COR-L47 (cell line): ENCODE measurements around the gene ACTN1.

Experiments used
- DNase-seq: peaks from one replicate; lab custom pipeline; 2025; lab: John Stamatoyannopoulos, UW

The ACTN1 gene

DNA sequence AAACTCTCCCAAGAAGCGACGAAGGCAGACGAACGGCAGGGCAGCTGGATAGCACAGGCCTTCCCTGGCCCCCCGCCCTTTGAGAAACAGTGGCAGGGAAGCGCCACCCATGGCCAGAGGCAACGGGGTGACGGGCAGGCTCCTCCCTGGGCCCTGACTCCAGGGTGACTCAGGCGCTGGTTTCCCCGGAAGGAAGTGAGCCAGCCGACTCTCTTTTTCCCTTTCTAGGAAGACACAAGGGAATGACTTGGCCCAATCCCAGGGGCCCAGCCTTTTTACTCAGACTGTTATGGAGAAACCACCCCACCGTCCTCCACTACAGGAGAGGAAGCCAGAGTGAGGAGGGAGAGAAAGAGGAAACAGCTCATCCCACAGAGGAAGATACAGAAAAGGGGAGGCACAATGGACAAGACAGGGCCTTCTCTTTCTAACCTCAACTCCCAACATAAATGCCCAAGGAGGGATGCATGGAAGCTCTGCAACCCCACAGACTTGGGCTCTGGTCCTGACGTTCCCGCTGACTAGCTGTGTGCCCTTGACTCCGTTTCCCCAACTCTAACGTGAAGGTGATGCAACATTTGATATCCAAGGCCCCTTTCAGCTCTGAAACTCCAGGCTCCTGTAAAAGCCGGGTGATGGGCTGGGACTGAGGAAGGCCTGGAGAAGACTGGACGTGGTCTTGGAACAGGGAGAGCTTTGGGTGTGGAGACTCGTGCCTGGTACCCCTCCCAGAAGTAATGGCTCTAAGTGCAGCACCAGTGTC lies 27.9 kb downstream of the ACTN1 start:
- DNase-seq, result no peak

DNA sequence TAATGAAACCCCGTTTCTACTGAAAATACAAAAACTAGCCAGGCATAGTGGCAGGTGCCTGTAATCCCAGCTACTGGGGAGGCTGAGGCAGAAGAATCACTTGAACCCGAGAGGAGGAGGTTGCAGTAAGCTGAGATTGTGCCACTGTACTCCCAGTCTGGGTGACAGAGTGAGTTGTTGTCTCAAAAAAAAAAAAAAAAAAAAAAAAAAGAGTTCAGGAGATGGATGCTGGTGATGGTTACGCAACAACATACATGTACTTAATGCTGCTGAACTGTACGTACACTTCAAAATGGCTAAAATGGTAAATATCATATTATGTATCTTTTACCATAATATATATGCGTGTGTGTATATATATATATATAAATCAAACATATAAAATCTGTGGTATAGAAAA lies 29.0 kb downstream of the ACTN1 start:
- DNase-seq, result no peak

DNA sequence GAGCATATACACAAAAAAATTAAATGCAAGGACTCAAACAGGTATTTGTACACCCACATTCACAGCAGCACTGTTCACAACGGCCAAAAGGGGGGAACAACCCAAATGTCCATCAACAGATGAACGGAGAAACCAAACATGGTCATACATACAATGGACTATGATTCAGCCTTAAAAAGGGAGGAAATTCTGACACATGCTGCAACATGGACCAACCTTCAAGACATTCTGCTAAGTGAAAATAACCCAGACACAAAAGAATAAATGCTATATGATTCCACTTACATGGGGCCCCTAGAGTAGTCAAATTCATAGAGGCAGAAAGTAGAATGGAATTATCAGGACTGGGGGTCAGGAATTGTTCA lies 29.5 kb downstream of the ACTN1 start:
- DNase-seq, result no peak

DNA sequence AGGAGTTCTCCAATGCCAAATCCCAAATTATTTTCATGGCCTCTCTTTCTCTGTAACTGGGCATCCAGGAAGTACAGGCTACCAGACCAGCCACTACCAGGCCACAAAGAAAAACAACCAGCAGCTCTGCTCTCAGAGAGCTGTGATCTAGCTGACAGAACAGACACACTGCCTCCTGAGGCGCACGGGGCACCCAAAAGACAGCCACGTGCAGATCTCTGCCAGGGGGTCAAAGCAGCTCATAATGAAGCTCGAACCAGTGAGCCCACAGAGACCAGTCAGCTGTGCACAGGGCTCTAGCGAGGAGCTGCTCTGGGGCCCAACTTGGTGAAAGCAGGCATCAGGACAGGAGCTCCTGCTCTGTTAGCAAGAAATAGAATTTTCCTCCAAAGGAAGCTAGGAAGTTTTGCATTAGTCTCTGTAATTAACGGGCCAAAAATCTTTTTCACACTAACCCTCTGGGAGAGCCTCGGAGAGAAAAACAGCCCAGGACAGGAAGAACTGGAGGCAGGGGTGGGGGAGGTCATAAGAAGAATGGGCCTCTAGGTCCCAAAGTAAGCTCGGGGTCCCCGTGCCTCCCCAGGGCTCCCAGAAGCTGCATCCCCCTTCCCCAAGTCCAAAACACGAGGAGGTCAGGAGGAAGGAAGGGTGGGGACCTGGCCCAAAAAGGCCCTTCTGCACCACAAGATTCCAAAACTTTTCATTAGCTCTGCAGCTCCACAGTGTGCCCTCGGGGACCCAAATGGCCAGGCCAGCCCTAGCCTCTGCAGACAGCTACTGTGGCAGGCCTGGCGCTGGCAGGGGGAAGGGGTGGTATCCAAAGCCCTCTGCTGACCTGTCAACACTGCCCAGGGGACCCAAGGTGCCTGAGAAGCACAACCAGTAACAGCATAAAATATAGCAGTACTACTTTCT lies 30.2 kb downstream of the ACTN1 start:
- DNase-seq, result no peak

GRCh38 chr14:68947802-68948201 lies 31.3 kb downstream of the ACTN1 start:
- no peak for DNase-seq

DNA sequence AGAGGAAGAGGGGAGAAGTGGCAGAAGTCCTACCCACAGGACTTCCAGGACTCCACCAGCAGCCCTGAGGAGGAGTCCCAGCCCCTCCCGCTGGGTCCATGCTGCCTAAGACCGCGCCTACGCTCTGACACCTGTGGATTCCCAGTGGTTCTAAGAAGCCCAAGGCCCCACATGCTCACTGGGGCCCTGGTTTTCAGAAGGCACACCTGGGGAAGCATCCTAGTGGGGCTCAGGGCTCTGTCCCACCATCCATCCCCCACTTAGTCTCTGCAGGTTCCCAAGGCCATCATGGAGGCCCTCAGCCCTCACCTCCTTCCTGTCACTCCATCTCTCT lies 32.6 kb downstream of the ACTN1 start:
- DNase-seq, result no peak

DNA sequence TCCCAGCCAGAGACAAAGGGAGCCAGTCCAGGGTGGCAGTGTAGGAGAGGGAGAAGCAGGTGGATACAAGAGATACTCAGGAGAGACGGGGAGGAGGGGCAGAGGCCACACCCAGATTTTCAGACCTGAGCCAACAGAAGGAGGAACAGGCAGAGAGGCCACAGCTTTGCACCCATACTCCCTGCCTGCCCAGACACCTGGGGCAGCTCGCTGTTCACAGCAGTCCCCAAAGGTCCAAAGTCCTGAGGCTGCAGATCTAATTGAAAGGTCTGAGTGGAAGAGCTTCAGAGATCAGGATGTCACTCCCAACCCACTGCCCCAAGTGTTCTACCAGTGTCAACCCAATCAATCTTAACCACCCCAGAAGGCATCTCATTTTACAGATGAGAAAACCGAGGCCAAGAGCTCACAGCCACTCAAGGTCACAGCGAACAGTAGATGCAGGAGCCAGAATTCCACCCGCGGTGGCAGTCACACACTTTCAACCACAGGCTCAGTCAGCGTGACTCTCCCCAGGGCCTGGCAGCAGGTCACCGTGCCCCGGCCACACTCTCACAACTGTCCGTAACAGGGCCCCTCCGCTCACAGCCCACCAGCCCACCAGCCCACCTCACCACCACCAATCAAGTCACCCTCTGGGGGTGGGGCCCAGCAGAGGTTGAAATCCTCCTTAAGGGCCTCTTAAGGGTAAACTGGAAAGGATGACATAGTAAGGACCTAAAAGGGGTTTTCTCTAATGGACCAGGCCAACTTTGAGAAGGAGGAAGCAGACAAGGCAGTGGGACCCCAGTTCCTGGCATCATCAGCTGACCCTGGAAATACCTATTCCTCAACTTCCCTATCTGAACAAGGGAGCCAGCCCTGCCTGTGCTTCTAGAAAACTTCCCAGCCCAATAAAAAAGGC lies 33.3 kb downstream of the ACTN1 start:
- no peak for DNase-seq

DNA sequence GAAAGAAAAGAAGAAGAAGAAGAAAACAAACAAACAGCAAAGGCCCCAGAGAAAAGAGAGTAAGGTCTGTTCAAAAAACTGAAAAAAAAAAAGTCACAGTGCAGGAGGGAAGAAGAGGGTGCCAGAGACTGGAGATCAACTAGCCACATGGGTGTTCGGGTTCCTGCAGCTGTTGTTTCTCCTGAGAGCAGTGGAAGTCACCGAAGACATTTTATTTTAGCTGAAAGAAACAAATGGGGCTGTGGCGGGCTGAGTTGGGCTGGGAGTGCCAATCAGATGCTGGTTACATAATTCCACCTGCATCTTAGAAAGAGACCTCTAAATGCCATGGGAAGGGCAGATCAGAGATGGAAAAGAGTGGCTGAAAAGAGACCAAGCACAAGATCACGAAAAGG lies 33.9 kb downstream of the ACTN1 start:
- DNase-seq, result no peak

DNA sequence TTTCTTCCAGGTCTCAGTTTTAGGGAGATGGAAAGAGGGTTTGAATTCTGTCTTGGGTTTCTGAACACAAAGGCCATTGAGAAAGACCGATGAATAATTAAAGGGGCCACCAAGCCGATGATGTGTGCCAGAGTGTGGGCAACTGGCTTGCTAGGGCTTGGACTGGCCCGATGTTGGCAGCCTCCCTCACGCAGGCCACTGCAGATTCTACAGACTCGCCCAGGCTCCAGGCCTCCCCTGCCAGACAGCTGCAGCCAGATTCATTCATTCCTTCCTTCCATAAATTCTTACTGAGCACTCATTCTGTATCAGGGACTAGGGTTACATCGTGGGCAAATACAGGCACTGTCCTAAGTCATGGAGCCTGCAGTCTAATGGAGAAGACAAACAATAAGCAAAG lies 34.9 kb downstream of the ACTN1 start:
- no peak for DNase-seq

DNA sequence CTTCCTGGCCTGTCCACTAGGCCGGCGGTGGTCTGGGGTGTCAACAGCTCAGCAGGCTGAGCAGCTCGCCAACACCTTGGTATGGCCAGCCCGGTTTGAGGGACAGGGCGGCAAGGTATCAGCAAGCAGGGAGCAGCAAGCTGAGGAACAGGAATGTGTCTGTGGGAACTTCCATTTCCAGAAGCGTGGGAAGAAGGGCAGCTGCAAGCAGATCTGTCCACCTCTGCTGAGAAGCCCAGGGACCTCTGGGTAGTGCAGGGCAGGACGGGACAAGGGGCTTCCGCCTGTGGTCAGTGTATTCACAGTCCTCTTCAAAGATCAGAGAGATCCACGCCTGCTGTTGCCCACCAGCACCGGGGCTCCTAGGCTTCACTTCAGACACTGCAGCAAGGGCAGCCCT lies 36.0 kb downstream of the ACTN1 start:
- no peak for DNase-seq

- DNase-seq, result no peak
These were observed 36.6 kb downstream of the ACTN1 start for GRCh38 chr14:68942296-68943035.

GRCh38 chr14:68941820-68942219 lies 37.3 kb downstream of the ACTN1 start:
- DNase-seq, result no peak

GRCh38 chr14:68940614-68941185 lies 38.4 kb downstream of the ACTN1 start:
- no peak for DNase-seq

DNA sequence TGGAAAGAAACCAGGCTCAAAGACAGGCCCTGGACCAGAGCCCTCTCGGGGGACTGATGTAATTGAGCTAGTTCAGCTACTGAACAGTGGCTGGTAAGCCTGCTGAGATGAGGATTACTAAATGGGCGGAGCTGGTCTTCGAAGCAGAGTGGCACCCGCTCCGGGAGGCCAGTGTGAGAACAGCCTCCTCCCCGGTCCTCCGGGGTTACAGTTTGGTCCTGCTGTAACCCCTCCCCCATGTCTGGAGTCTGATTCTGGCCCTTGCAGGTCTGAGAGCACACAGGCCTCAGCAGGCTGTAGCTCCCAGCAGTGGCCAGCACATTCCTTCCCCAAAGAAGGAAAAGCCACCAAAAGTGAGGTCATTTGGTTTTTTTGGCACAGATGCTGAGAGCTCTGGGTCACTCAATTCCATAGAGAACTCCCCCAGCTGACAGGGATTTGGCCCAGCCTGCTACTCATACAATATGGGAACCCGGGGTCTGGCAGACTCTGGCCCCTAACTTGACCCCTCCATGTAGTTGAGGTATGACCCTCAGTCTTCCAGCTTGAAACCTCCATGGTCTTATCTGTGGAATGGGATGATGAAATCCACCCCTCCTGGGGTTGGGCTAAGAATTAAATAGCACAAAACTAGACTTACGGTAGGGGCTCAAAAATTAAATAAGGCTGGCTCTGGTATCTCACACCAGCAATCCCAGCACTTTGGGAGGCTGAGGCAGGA lies 39.0 kb downstream of the ACTN1 start:
- DNase-seq, result no peak

DNA sequence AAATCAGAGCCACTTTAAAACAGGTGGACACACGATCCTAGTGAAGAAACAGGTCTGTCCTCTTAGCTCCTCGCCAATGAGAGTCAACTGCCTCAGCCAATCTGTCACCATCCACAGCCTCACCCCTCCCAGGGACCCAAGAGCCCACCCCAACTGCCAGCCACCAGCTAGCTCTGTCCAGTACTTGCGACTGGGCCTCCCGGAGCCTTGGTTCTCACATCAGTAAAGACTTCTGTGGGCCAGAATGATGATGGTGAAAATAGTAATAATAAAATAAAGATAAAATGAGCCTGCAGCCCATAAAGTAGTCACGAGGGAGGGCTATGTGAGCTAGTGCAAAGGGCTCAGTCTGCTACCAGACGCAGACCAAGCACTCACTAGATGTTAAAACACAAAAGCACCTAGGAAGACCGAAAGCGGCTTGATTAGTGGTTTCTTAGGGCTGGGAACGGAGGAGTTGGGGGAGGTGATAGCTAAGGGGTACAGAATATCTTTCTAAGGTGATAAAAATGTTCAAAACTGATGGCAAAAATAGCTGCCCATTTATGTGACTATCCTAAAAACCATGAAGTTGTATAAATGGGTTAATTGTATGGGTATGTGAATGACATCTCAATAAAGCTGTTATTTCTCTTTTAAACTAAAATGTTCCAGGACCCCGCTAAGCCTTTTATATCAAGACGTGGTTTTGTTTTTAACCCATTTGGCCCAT lies 39.8 kb downstream of the ACTN1 start:
- no peak for DNase-seq

DNA sequence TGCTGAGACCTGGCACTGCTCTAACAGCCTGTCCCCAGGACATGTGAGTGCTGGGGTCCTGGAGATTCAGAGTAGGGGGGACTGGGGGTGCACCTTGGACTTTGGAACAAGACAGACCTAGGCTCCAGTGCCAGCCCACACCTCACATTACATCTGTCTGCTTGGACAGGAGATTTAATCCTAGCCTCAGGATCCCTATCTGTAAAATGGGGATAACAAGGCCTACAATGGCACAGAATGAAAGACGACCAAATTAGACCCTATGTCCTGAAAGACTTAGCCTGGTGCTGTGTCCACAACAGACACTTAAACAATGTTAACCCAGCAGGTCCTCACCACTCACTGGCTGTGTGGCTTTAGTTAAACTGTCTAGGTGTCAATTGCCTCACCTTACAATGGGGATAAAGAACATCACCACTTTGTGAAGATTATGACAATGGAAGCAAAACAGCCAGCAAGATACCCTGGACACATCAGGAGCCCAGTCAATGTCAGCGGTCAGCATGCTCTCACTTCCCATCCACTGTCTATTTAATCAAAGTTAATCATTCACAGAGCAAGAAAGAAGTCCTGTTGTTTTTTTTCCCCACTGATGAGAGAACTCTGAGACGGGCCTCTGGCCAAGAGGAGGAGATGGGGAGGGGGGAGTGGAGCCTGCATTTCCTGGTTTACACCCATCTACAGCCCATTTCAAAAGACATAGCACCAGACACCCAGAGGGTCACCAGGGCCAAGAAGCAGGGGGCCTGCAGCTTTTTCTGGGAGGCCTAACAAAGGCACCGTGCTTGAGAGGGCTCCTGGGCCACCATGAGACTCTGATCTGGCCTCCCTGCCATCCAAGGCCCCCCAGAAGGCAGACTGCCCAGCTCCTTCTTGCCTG lies 40.6 kb downstream of the ACTN1 start:
- no peak for DNase-seq

DNA sequence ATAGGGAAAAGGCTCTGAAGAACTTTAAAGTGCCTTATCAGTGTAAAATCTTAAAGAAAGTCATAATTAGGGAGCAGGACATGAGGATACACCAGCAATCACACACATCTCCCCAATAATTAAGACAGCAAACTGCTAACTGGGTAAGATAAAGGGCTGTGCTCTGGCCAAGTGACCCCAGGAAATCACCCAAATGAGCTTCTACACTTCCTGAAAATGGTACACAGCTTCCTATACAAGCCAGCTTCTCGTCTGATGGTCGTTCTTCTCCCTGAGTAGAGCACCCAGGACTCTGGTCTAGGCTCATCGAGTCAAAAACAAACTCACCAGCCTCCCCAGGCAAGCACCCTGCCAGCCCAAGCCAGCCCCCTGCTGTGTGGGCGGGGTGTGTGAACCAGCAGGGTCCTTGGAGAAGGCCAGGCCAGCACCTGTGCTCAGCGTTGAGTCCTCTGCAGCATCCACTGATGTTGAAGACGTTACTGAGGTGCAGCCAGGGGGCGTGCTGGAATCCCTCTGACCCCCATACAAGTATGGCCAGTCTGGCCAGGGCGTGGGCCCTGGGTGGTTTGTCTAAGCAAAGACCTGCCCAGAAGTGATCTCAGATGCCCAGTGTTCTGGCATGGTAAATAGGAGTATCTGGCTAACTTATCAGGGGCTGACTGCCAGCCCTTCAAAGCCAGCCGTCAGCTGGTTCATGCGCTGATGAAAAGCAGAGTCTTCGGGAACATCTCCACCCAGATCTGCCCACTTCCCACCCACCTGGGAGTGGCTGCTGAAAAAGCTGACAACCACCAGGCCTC lies 41.4 kb downstream of the ACTN1 start:
- DNase-seq, result no peak

DNA sequence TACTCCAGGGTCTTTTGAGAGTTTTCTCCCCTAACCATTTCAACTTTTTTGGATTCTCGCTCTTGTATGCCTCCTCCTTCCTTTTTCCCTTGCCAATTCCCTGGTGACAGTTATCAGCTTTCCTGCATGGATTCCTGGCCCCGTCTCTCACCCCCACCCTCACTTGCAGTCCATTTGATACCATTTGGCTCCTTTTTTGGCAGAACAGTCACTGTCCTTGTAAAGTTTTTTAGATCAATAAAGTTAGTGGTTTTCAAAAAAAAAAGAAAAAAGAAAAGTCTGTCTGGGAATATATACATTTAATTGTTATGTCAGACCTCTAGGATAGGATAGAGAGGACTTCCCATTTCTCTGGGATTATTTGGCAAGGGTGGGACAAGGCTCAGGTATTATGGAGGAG lies 42.1 kb downstream of the ACTN1 start:
- DNase-seq, result no peak
